H1 (cell line): ENCODE measurements around the gene RAD9A. TPM values are rescaled to one million over a fixed set of nuclear protein-coding genes. Genes with fewer than 3 reads are reported as not detected.

Experiments used
- CTCF ChIA-PET: fragments of 300-600 bp; sonication (Branson Sonifier 250); formaldehyde crosslinking; loops from one replicate; lab custom pipeline; 2021; ENCODE audit not compliant: partially characterized antibody; lab: Charles Lee
- POLR2A ChIA-PET: fragments of 300-600 bp; sonication (Branson Sonifier 250); formaldehyde crosslinking; loops from one replicate; lab custom pipeline; 2021; ENCODE audit warnings: inconsistent platforms; ENCODE audit not compliant: partially characterized antibody; lab: Charles Lee
- DNase-seq, 2 experiments: peaks; one replicate each; pipeline versions ENCODE4 v3.0.0 to v3.0.0-alpha.2; 2010 to 2022; ENCODE audit warnings: low spot score in 2 of 2, low read depth in 1 of 2, mixed read lengths in 1 of 2
- FAIRE-seq: peaks from 2 replicates; lab custom pipeline; 2011; peaks lifted over from hg19 to GRCh38; lab: Jason Lieb, UNC
- H2AFZ ChIP-seq: 2 replicates; pipeline ENCODE4 v1.8.1; 2012; ENCODE audit warnings: low read length, inconsistent platforms
- H2AK5ac ChIP-seq: 2 replicates; pipeline ENCODE4 v1.6.1; 2013; ENCODE audit warnings: low read depth, low read length
- H2BK120ac ChIP-seq: replicated peaks from 2 replicates; pipeline ENCODE3; 2013; ENCODE audit warnings: low read depth, low read length, inconsistent platforms
- H2BK12ac ChIP-seq: 2 replicates; pipeline ENCODE4 v1.6.1; 2013; ENCODE audit warnings: low read depth, low read length
- H2BK15ac ChIP-seq: 2 replicates; pipeline ENCODE4 v1.6.1; 2013; ENCODE audit warnings: low read length
- H2BK20ac ChIP-seq: 2 replicates; pipeline ENCODE4 v1.6.1; 2013; ENCODE audit warnings: low read length
- H2BK5ac ChIP-seq: 2 replicates; pipeline ENCODE4 v1.6.1; 2013; ENCODE audit warnings: low read depth, low read length
- H3K14ac ChIP-seq: 2 replicates; pipeline ENCODE4 v1.6.1; 2013; ENCODE audit warnings: inconsistent platforms; ENCODE audit not compliant: insufficient read length
- H3K18ac ChIP-seq: 2 replicates; pipeline ENCODE4 v1.6.1; 2013; ENCODE audit warnings: low read length; ENCODE audit errors: extremely low read depth
- H3K23ac ChIP-seq: 2 replicates; pipeline ENCODE4 v1.6.1; 2013; ENCODE audit warnings: inconsistent platforms; ENCODE audit not compliant: insufficient read length
- H3K23me2 ChIP-seq: 2 replicates; pipeline ENCODE4 v1.6.1; 2013; ENCODE audit warnings: low read depth, low read length
- H3K27ac ChIP-seq: 2 replicates; pipeline ENCODE4 v1.6.1; 2011; ENCODE audit warnings: low read depth, low read length, inconsistent platforms
- H3K27me3 ChIP-seq, 4 experiments: replicated peaks in 1 of 4; 1 replicate in 1 of 4; 2 replicates in 3 of 4; pipeline versions ENCODE4 v1.6.1 to v1.8.1; 2011 to 2013; ENCODE audit warnings: low read length in 3 of 4, mild to moderate bottlenecking in 3 of 4, inconsistent platforms in 2 of 4, mixed read lengths in 2 of 4, moderate library complexity in 1 of 4; ENCODE audit not compliant: control insufficient read depth in 3 of 4, insufficient read depth in 3 of 4; ENCODE audit errors: extremely low read depth in 1 of 4
- H3K36me3 ChIP-seq, 4 experiments: 2 replicates each; pipeline versions ENCODE4 v1.6.1 to v1.8.1; 2011 to 2013; ENCODE audit warnings: mild to moderate bottlenecking in 4 of 4, low read length in 3 of 4, moderate library complexity in 2 of 4, control low read depth in 1 of 4, inconsistent platforms in 1 of 4; ENCODE audit not compliant: insufficient read depth in 4 of 4, control insufficient read depth in 2 of 4
- H3K4ac ChIP-seq: replicated peaks from 2 replicates; pipeline ENCODE3; 2013; ENCODE audit warnings: low read length, low read depth, mixed read lengths, inconsistent platforms; ENCODE audit not compliant: insufficient read length
- H3K4me1 ChIP-seq, 4 experiments: replicated peaks in 1 of 4; 1 replicate in 1 of 4; 2 replicates in 3 of 4; pipeline versions ENCODE4 v1.6.1 to v1.8.1; 2011 to 2013; ENCODE audit warnings: low read length in 3 of 4, inconsistent platforms in 2 of 4, mixed read lengths in 1 of 4; ENCODE audit not compliant: insufficient read depth in 4 of 4, control insufficient read depth in 3 of 4
- H3K4me2 ChIP-seq, 2 experiments: 2 replicates each; pipeline versions ENCODE4 v1.6.1 to v1.8.1; 2011 to 2013; ENCODE audit warnings: low read depth in 2 of 2, low read length in 2 of 2, control low read depth in 1 of 2, inconsistent platforms in 1 of 2, mild to moderate bottlenecking in 1 of 2; ENCODE audit not compliant: insufficient read depth in 1 of 2
- H3K4me3 ChIP-seq, 4 experiments: fragments of 200-600, 300-600 bp in 1 of 4; sonication (generic), shearing (Covaris generic), sonication (Bioruptor Twin) in 1 of 4; 2 replicates each; pipeline versions ENCODE4 v1.5.1 to v1.8.1; 2011 to 2016; ENCODE audit warnings: low read length in 4 of 4, low read depth in 3 of 4, control low read depth in 2 of 4, inconsistent platforms in 2 of 4, mild to moderate bottlenecking in 2 of 4, mixed read lengths in 1 of 4, moderate library complexity in 1 of 4; ENCODE audit not compliant: insufficient read depth in 2 of 4; ENCODE audit errors: extremely low read depth in 1 of 4
- H3K56ac ChIP-seq: replicated peaks from 2 replicates; pipeline ENCODE3; 2013; ENCODE audit warnings: low read depth, mild to moderate bottlenecking, mixed read lengths, low read length, inconsistent platforms; ENCODE audit not compliant: insufficient read length
- H3K79me1 ChIP-seq: 2 replicates; pipeline ENCODE4 v1.6.1; 2013; ENCODE audit warnings: low read depth, low read length, control low read depth
- H3K79me2 ChIP-seq, 2 experiments: 2 replicates each; pipeline versions ENCODE4 v1.6.1 to v1.8.1; 2012 to 2013; ENCODE audit warnings: low read length in 2 of 2, mild to moderate bottlenecking in 2 of 2, inconsistent platforms in 1 of 2; ENCODE audit not compliant: insufficient read depth in 2 of 2, control insufficient read depth in 1 of 2
- H3K9ac ChIP-seq, 4 experiments: replicated peaks in 1 of 4; 1 replicate in 1 of 4; 2 replicates in 3 of 4; pipeline versions ENCODE4 v1.6.1 to v1.8.1; 2011 to 2013; ENCODE audit warnings: low read depth in 3 of 4, low read length in 3 of 4, control low read depth in 2 of 4, mild to moderate bottlenecking in 2 of 4, moderate library complexity in 2 of 4, inconsistent platforms in 1 of 4; ENCODE audit errors: extremely low read depth in 1 of 4
- H3K9me3 ChIP-seq, 2 experiments: 2 replicates each; pipeline versions ENCODE4 v1.6.1 to v1.8.1; 2012 to 2013; ENCODE audit warnings: mild to moderate bottlenecking in 2 of 2, moderate library complexity in 2 of 2, control low read depth in 1 of 2, inconsistent platforms in 1 of 2, low read depth in 1 of 2, low read length in 1 of 2, mixed read lengths in 1 of 2; ENCODE audit not compliant: insufficient read depth in 2 of 2
- H4K20me1 ChIP-seq, 2 experiments: replicated peaks in 1 of 2; 2 replicates each; pipeline versions ENCODE3 to v1.8.1; 2011 to 2013; ENCODE audit warnings: inconsistent platforms in 2 of 2, low read length in 2 of 2, mild to moderate bottlenecking in 1 of 2; ENCODE audit not compliant: insufficient read depth in 2 of 2, control insufficient read depth in 1 of 2
- H4K5ac ChIP-seq: 2 replicates; pipeline ENCODE4 v1.6.1; 2013; ENCODE audit warnings: low read length, low read depth, mixed read lengths, inconsistent platforms; ENCODE audit not compliant: insufficient read length
- H4K8ac ChIP-seq: 2 replicates; pipeline ENCODE4 v1.8.0; 2013; ENCODE audit warnings: mild to moderate bottlenecking, moderate library complexity, low read length, inconsistent platforms; ENCODE audit not compliant: insufficient read depth; ENCODE audit errors: extremely low read depth
- H4K91ac ChIP-seq: replicated peaks from 2 replicates; pipeline ENCODE3; 2013; ENCODE audit warnings: low read length, mixed read lengths, inconsistent platforms; ENCODE audit not compliant: insufficient read length
- ATF2 ChIP-seq: IDR thresholded peaks from 2 replicates; pipeline ENCODE4 v1.6.1; 2012; ENCODE audit warnings: low read length, inconsistent platforms
- CHD1 ChIP-seq: IDR thresholded peaks from 2 replicates; pipeline ENCODE4 v1.6.1; 2012; ENCODE audit warnings: low read depth, low read length, improper control_type of control experiment
- CREB1 ChIP-seq: IDR thresholded peaks from 2 replicates; pipeline ENCODE4 v1.6.1; 2012; ENCODE audit warnings: inconsistent platforms
- E2F6 ChIP-seq: IDR thresholded peaks from 2 replicates; pipeline ENCODE4 v1.6.1; 2012; ENCODE audit warnings: inconsistent platforms
- EZH2 ChIP-seq: fragments of 200-600 bp; sonication (generic); IDR thresholded peaks from 2 replicates; pipeline ENCODE4 v1.7.1; 2012; ENCODE audit warnings: low read depth, mild to moderate bottlenecking, moderate library complexity, low read length, inconsistent platforms; ENCODE audit not compliant: severe bottlenecking
- NRF1 ChIP-seq: IDR thresholded peaks from 2 replicates; pipeline ENCODE4 v1.6.1; 2011; ENCODE audit warnings: mild to moderate bottlenecking, low read depth, low read length, improper control_type of control experiment
- POLR2AphosphoS5 ChIP-seq: IDR thresholded peaks from 2 replicates; pipeline ENCODE4 v1.6.1; 2011; ENCODE audit warnings: low read depth, low read length
- RXRA ChIP-seq: IDR thresholded peaks from 2 replicates; pipeline ENCODE4 v1.6.1; 2011; ENCODE audit warnings: low read depth, mild to moderate bottlenecking, low read length, moderate library complexity; ENCODE audit not compliant: insufficient read depth
- SAP30 ChIP-seq: fragments of 300-600 bp; sonication (generic); IDR thresholded peaks from 2 replicates; pipeline ENCODE4 v1.7.1; 2012; ENCODE audit warnings: low read length, moderate library complexity, mild to moderate bottlenecking, inconsistent platforms; ENCODE audit not compliant: insufficient read depth, insufficient replicate concordance
- YY1 ChIP-seq: IDR thresholded peaks from 2 replicates; pipeline ENCODE4 v1.6.1; 2011; ENCODE audit warnings: low read depth, mild to moderate bottlenecking, low read length
- WGBS, 2 experiments: shearing (Covaris generic) in 1 of 2; methylation state at CpG; one replicate each; pipeline versions ENCODE4 v1.1.6 to v1.1.7; 2013 to 2015; ENCODE audit warnings: low lambda C conversion rate in 2 of 2, mixed read lengths in 2 of 2, inconsistent platforms in 1 of 2, low coverage in 1 of 2, missing lambda C conversion rate in 1 of 2; ENCODE audit not compliant: insufficient replicate concordance in 2 of 2, insufficient coverage in 1 of 2, insufficient read length in 1 of 2; ENCODE audit errors: extremely low coverage in 1 of 2, missing lambda C conversion rate in 1 of 2; 5-methylcytosine and 5-hydroxymethylcytosine counted together
- polyA plus RNA-seq, 7 experiments: library from polyadenylated mRNA; depleted of rRNA in 3 of 7; stranded (reverse) in 5 of 7; unstranded in 2 of 7; fragments of >200 nt in 5 of 7; fragments of 200-250 nt in 2 of 7; gene quantifications; 1 replicate in 5 of 7; 2 replicates in 1 of 7; 4 replicates in 1 of 7; pipeline versions ENCODE4 v1.2.1 to v1.2.3, GENCODE V29; 2011 to 2013; ENCODE audit warnings: missing spikeins in 2 of 7, mixed read lengths in 2 of 7
- total RNA-seq: library from RNA; stranded (reverse); fragmentation: NEBNext Ultra II Directional; extraction: Animal tissue kit (Norgen Biotek cat#: 25700); gene quantifications from 2 replicates; pipeline ENCODE4 v1.2.1, GENCODE V29; 2021

The RAD9A gene
- total and polyA plus RNA-seq, 2 of the 8 experiments (the other 6 are each of a cell fraction or from before 2014, with no cell fraction given), result 22.2 to 25.5 TPM

GRCh38 chr11:67347964-67348749 is 43.6 kb upstream of the RAD9A start:
- Histone ChIP-seq H3K27ac (no peak overlapping the region), H2BK20ac (no peak overlapping the region), H3K9me3 (no peaks in the 10 kb centered on the region), H3K14ac (no peak overlapping the region), H2AFZ (no peak overlapping the region), H3K56ac (no peak overlapping the region), H2AK5ac (no peak overlapping the region), H2BK12ac (no peak overlapping the region), H3K4me2 (no peak overlapping the region), H4K8ac (no peak overlapping the region), H4K91ac (no peak overlapping the region), H3K27me3 (no peaks in the 10 kb centered on the region), H2BK5ac (no peak overlapping the region; the same call in 1 of the 2 replicates), H3K79me2 (no peaks in the 10 kb centered on the region), H3K23me2 (peaks cover 5% of the 10 kb centered on the region; the same call in 1 of the 2 replicates), H3K4me1 (peaks cover 0 to 7% (median 6%) of the 10 kb centered on the region in 4 experiments; a peak in 6 of 7 replicates), H4K5ac (no peak overlapping the region), H2BK120ac (no peak overlapping the region), H3K18ac (no peak overlapping the region), H4K20me1 (peaks cover 0 to 3% of the 10 kb centered on the region in 2 experiments), H3K36me3 (no peaks in the 10 kb centered on the region), H3K4ac (no peak overlapping the region), H2BK15ac (no peak overlapping the region), H3K23ac (no peak overlapping the region), H3K79me1 (peaks cover 2% of the 10 kb centered on the region; the same call in 1 of the 2 replicates), H3K4me3 (no peak overlapping the region), H3K9ac (no peak overlapping the region)
- FAIRE-seq (no peak), DNase-seq (no peak)
- POLR2A ChIA-PET, result interaction anchor here (0.6 kb wide), 1 partner anchor 290 kb away, joined by 5 read pairs; no protein-coding TSS in a partner anchor
- CTCF ChIA-PET, result interaction anchor here (0.6 to 20.0 kb wide), 12 partner anchors 9 to 1696 kb away, joined by 3 to 1305 read pairs (median 38); partner anchors contain the start of genes CLCF1 and RAD9A
- 86% methylated on average over 11 of the region's 11 CpGs; no CpG with 5 or more reads in 1 of the 2 experiments for WGBS, 2 experiments
- no peak for TF ChIP-seq RXRA
- TF ChIP-seq NRF1, result no peak
- no peak for TF ChIP-seq ATF2
- TF ChIP-seq E2F6, result no peak
- no peak for TF ChIP-seq EZH2
- TF ChIP-seq YY1, result no peak
- no peak for TF ChIP-seq POLR2AphosphoS5
- no peak for TF ChIP-seq CREB1
- TF ChIP-seq SAP30, result no peak
- TF ChIP-seq CHD1, result no peak
